DND-41 (cell line): Measurements from ENCODE around the gene GIPC3.

ENCODE experiments used
- EZH2 ChIP-seq: IDR thresholded peaks from 3 replicates; pipeline ENCODE4 v1.6.1; 2012; ENCODE audit warnings: borderline replicate concordance, low read depth, mild to moderate bottlenecking, moderate library complexity, low read length, inconsistent platforms; ENCODE audit not compliant: severe bottlenecking
- TF ChIP-seq, protein P1 (sequence below): IDR thresholded peaks from 2 replicates; pipeline ENCODE4 v1.5.1; 2012; ENCODE audit warnings: borderline replicate concordance, low read length, moderate library complexity, mild to moderate bottlenecking; ENCODE audit not compliant: poor library complexity, severe bottlenecking; ENCODE audit errors: extremely low read depth

DNA sequence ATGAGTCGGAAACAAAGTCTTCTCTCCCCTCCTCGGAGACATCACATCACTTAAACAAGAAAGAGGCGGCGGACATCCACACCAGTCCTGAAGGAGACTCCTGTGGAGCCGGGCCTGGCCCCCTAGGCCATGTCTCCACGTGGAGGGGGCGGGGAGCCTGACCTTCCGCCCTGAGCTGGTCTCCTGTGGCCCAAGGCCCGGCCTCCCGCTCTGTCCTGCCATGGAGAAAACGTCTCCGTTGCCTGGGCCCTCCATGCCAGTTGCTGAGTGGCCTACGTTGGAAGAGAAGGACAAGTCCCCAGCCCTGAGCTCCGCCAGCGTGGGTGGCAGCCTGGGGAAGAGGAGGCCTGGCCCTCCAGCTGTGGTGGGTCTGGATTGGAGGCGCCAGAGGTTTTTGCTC, 46.8 kb downstream of the GIPC3 start:
- TF ChIP-seq, protein P1, sequence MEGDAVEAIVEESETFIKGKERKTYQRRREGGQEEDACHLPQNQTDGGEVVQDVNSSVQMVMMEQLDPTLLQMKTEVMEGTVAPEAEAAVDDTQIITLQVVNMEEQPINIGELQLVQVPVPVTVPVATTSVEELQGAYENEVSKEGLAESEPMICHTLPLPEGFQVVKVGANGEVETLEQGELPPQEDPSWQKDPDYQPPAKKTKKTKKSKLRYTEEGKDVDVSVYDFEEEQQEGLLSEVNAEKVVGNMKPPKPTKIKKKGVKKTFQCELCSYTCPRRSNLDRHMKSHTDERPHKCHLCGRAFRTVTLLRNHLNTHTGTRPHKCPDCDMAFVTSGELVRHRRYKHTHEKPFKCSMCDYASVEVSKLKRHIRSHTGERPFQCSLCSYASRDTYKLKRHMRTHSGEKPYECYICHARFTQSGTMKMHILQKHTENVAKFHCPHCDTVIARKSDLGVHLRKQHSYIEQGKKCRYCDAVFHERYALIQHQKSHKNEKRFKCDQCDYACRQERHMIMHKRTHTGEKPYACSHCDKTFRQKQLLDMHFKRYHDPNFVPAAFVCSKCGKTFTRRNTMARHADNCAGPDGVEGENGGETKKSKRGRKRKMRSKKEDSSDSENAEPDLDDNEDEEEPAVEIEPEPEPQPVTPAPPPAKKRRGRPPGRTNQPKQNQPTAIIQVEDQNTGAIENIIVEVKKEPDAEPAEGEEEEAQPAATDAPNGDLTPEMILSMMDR, result no peak
- TF ChIP-seq EZH2, result no peak
